ENCODE data around the gene TBK1. TPM values are rescaled to one million over a fixed set of nuclear protein-coding genes. Genes with fewer than 3 reads are reported as not detected.

TBK1 gene
- total and polyA plus RNA-seq, 2 of the 13 experiments (the other 11 are each of a cell fraction or from before 2014, with no cell fraction given): 10.3 to 25.2 TPM

GRCh38 chr12:64412459-64412858, 39.5 kb upstream of the TBK1 start:
- H3K4me2 ChIP-seq (ENCODE audit: low read depth, low read length): no peak overlapping the region
- peaks cover 18 to 74% of the 10 kb centered on the region in 2 experiments for H3K36me3 ChIP-seq (replicated peaks in 1 of 2; ENCODE audit: control insufficient read depth in 1 of 2, insufficient read depth in 2 of 2, low read length in 2 of 2)
- POLR2A ChIA-PET: interaction anchor here (1.6 kb wide), 1 partner anchor 8 kb away, joined by 3 read pairs; the partner anchor contains the start of gene XPOT
- no peak overlapping the region for H3K4me3 ChIP-seq (replicated peaks in 1 of 3; ENCODE audit: insufficient read depth in 1 of 3, low read depth in 2 of 3, low read length in 3 of 3)
- no peak for ATAC-seq
- peaks cover 39% of the 10 kb centered on the region for H3K79me2 ChIP-seq (ENCODE audit: insufficient read depth, low read length)
- no peak overlapping the region for H3K27ac ChIP-seq (ENCODE audit: extremely low read length, insufficient read depth, low read length)
- in situ Hi-C loops (cut with HindIII; ENCODE audit: extremely low pct_ligation_motif_present, low pct_unique_long_range_greater_than_20kb) (no loop called here), intact Hi-C loops (cut with micrococcal nuclease; ENCODE audit: unreplicated experiment) (no loop called here)
- no peak for FAIRE-seq
- H3K4me1 ChIP-seq (ENCODE audit: insufficient read depth, low read length): peaks cover 21% of the 10 kb centered on the region
- no peak for DNase-seq (ENCODE audit: low spot score)
- H3K27me3 ChIP-seq (ENCODE audit: control insufficient read depth in 1 of 2, insufficient read depth in 2 of 2, low read length in 2 of 2): no peaks in the 10 kb centered on the region
- 100% methylated on average over 2 of the region's 2 CpGs for WGBS (ENCODE audit: low lambda C conversion rate)
- CTCF ChIA-PET (ENCODE audit: low intra/inter-chr PET ratio, low total read pairs): no interaction called here
- no peaks in the 10 kb centered on the region for H3K9me3 ChIP-seq (ENCODE audit: low read length)
- BruUV-seq (replicated peaks): no TSS peak
- no peak overlapping the region for H2AFZ ChIP-seq (ENCODE audit: low read length)
- no peak overlapping the region for H3K9ac ChIP-seq (ENCODE audit: insufficient read depth, low read depth, low read length)
- H4K20me1 ChIP-seq (ENCODE audit: insufficient read depth, low read length): peaks cover 9% of the 10 kb centered on the region
- TF ChIP-seq ZXDC (CRISPR knock-in tag; IDR thresholded peaks at IDR 0.05): no peak
- TF ChIP-seq SSRP1 (CRISPR knock-in tag; IDR thresholded peaks at IDR 0.05): no peak
- no peak for TF ChIP-seq GPBP1L1 (CRISPR knock-in tag; IDR thresholded peaks at IDR 0.05)
- TF ChIP-seq ZNF678 (CRISPR knock-in tag; IDR thresholded peaks at IDR 0.05): no peak
- TF ChIP-seq, protein P1, sequence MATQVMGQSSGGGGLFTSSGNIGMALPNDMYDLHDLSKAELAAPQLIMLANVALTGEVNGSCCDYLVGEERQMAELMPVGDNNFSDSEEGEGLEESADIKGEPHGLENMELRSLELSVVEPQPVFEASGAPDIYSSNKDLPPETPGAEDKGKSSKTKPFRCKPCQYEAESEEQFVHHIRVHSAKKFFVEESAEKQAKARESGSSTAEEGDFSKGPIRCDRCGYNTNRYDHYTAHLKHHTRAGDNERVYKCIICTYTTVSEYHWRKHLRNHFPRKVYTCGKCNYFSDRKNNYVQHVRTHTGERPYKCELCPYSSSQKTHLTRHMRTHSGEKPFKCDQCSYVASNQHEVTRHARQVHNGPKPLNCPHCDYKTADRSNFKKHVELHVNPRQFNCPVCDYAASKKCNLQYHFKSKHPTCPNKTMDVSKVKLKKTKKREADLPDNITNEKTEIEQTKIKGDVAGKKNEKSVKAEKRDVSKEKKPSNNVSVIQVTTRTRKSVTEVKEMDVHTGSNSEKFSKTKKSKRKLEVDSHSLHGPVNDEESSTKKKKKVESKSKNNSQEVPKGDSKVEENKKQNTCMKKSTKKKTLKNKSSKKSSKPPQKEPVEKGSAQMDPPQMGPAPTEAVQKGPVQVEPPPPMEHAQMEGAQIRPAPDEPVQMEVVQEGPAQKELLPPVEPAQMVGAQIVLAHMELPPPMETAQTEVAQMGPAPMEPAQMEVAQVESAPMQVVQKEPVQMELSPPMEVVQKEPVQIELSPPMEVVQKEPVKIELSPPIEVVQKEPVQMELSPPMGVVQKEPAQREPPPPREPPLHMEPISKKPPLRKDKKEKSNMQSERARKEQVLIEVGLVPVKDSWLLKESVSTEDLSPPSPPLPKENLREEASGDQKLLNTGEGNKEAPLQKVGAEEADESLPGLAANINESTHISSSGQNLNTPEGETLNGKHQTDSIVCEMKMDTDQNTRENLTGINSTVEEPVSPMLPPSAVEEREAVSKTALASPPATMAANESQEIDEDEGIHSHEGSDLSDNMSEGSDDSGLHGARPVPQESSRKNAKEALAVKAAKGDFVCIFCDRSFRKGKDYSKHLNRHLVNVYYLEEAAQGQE (IDR thresholded peaks at IDR 0.05; ENCODE audit: borderline replicate concordance in 1 of 2, low read depth in 1 of 2, low read length in 2 of 2): no peak
- no peak for TF ChIP-seq NCOR1 (IDR thresholded peaks at IDR 0.05; ENCODE audit: borderline replicate concordance, low read length)
- TF ChIP-seq POLR2AphosphoS2 (IDR thresholded peaks at IDR 0.05; ENCODE audit: low read depth, low read length): no peak
- no peak for TF ChIP-seq ZNF746 (CRISPR knock-in tag; IDR thresholded peaks at IDR 0.05)
- TF ChIP-seq, protein P2, sequence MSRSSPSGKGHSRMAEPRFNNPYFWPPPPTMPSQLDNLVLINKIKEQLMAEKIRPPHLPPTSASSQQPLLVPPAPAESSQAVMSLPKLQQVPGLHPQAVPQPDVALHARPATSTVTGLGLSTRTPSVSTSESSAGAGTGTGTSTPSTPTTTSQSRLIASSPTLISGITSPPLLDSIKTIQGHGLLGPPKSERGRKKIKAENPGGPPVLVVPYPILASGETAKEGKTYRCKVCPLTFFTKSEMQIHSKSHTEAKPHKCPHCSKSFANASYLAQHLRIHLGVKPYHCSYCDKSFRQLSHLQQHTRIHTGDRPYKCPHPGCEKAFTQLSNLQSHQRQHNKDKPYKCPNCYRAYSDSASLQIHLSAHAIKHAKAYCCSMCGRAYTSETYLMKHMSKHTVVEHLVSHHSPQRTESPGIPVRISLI (CRISPR knock-in tag; IDR thresholded peaks at IDR 0.05; ENCODE audit: borderline replicate concordance): no peak
- no peak for TF ChIP-seq ZKSCAN8 (CRISPR knock-in tag; IDR thresholded peaks at IDR 0.05; ENCODE audit: borderline replicate concordance)
- TF ChIP-seq NCOA2 (CRISPR knock-in tag; IDR thresholded peaks at IDR 0.05): no peak
- TF ChIP-seq, protein P3, sequence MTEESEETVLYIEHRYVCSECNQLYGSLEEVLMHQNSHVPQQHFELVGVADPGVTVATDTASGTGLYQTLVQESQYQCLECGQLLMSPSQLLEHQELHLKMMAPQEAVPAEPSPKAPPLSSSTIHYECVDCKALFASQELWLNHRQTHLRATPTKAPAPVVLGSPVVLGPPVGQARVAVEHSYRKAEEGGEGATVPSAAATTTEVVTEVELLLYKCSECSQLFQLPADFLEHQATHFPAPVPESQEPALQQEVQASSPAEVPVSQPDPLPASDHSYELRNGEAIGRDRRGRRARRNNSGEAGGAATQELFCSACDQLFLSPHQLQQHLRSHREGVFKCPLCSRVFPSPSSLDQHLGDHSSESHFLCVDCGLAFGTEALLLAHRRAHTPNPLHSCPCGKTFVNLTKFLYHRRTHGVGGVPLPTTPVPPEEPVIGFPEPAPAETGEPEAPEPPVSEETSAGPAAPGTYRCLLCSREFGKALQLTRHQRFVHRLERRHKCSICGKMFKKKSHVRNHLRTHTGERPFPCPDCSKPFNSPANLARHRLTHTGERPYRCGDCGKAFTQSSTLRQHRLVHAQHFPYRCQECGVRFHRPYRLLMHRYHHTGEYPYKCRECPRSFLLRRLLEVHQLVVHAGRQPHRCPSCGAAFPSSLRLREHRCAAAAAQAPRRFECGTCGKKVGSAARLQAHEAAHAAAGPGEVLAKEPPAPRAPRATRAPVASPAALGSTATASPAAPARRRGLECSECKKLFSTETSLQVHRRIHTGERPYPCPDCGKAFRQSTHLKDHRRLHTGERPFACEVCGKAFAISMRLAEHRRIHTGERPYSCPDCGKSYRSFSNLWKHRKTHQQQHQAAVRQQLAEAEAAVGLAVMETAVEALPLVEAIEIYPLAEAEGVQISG (CRISPR knock-in tag; IDR thresholded peaks at IDR 0.05): no peak
